Large intestine (tissue), 3 donors: Measurements from ENCODE around the gene ERMARD. TPM values are rescaled to one million over a fixed set of nuclear protein-coding genes. Genes with fewer than 3 reads are reported as not detected.

ENCODE experiments used
- DNase-seq, 2 donors: peaks; one replicate each; pipeline versions ENCODE4 v3.0.0 to v3.0.0-alpha.2; 2013
- H3K27ac ChIP-seq: one replicate; pipeline ENCODE4 v1.5.1; 2013; ENCODE audit warnings: low read length
- H3K27me3 ChIP-seq: 2 replicates; pipeline ENCODE4 v1.6.1; 2013; ENCODE audit warnings: low read length; ENCODE audit not compliant: control insufficient read depth, insufficient read depth
- H3K36me3 ChIP-seq: 2 replicates; pipeline ENCODE4 v1.6.1; 2013; ENCODE audit warnings: low read length; ENCODE audit not compliant: control insufficient read depth, insufficient read depth
- H3K4me1 ChIP-seq: one replicate; pipeline ENCODE4 v1.6.1; 2013; ENCODE audit warnings: low read length; ENCODE audit not compliant: control insufficient read depth, insufficient read depth
- H3K4me3 ChIP-seq: one replicate; pipeline ENCODE4 v1.5.1; 2013; ENCODE audit warnings: low read length
- H3K9me3 ChIP-seq: one replicate; pipeline ENCODE4 v1.6.1; 2013; ENCODE audit warnings: mild to moderate bottlenecking, low read depth, low read length, moderate library complexity; ENCODE audit not compliant: control insufficient read depth
- WGBS: methylation state at CpG from one replicate; pipeline ENCODE4 v1.1.5; 2013; ENCODE audit warnings: low lambda C conversion rate; ENCODE audit not compliant: insufficient coverage; 5-methylcytosine and 5-hydroxymethylcytosine counted together
- polyA plus RNA-seq: library from polyadenylated mRNA; unstranded; fragments of 120-200 nt; gene quantifications from one replicate; pipeline ENCODE4 v1.2.1, GENCODE V29; 2013

ERMARD gene
- polyA plus RNA-seq, 1 donor: 25.6 TPM

GRCh38 chr6:169820358-169820757 lies 68.9 kb downstream of the ERMARD start:
- Histone ChIP-seq H3K9me3 (peaks cover 4% of the 10 kb centered on the region), H3K4me3 (no peak overlapping the region), H3K36me3 (no peaks in the 10 kb centered on the region), H3K4me1 (no peaks in the 10 kb centered on the region), H3K27ac (no peak overlapping the region), H3K27me3 (no peaks in the 10 kb centered on the region)
- WGBS: no CpG with 5 or more reads among the region's 2 CpGs
- DNase-seq: no peak

GRCh38 chr6:169824021-169824420 lies 72.6 kb downstream of the ERMARD start:
- Histone ChIP-seq H3K27me3 (no peaks in the 10 kb centered on the region), H3K36me3 (no peaks in the 10 kb centered on the region), H3K27ac (no peak overlapping the region), H3K9me3 (peaks cover 4% of the 10 kb centered on the region), H3K4me3 (no peak overlapping the region), H3K4me1 (no peaks in the 10 kb centered on the region)
- 82% methylated on average over 5 of the region's 9 CpGs for WGBS
- no peak for DNase-seq

DNA sequence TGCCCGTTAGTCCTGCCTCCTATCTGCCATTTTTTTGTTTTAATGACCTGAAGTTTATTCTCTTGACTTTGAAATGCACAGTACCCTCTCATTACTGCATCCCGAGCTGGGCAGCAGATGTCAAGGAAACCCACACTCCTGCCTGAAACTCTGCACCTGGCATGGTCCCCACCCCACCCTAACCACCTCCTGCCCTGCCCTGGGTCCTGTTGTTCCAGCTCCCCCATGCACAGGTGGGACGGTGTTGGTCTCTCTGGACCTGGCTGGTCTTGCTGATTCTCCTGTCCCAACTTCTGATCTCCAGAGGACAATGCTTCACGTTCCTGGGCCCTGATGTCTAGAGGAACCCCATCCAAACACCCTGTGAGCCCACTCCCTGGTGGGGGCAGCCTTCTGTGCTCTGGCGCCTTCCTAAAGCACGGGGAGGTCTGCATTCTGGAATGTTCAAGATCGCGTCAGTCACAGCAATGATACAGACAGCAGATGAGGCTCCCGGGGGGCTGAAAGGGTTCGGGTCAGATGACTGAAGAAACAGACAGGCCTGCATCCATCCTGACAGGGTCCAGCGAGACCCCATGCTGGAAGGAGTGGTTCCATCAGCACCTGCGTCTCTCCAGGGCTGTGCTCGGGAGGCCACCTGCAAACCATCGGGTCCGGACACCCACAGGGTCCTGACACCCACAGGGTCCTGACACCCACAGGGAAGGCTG lies 73.6 kb downstream of the ERMARD start:
- Histone ChIP-seq H3K27me3 (no peaks in the 10 kb centered on the region), H3K27ac (no peak overlapping the region), H3K36me3 (no peaks in the 10 kb centered on the region), H3K9me3 (peaks cover 4% of the 10 kb centered on the region), H3K4me3 (no peak overlapping the region), H3K4me1 (no peaks in the 10 kb centered on the region)
- DNase-seq: no peak
- no CpG with 5 or more reads among the region's 15 CpGs for WGBS

DNA sequence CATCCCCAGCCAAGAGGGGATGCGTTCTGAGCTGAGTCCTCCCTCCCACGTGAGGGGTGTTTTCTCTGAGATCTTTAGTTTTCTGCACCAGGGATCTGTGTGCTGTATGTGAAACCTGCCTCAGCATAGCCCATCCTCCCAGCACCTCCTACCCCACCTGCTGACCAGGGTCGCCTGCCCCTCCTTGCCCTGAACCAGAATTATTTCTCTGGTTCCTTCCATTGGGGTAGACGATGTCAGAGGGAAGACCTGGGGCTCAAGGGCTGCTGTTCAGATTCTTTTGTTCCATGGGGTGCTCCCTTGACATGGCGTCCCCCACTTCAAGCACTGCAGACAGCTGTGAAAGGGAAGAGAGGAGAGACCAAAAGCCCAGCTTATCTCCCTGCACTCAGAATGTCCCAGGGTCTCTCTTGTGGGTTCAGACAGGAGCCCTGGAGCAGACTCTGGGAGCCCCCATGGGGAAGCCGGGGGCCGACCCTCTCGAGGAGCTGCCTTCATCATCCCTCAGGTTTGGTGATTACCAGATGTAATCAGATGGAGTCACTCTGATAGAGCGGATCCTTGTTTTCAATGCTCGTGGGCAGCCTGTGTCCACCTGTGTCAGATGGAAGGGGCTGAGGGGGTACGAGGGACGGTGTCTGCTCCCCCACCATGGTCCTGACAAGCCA lies 74.3 kb downstream of the ERMARD start:
- Histone ChIP-seq H3K4me1 (no peaks in the 10 kb centered on the region), H3K27me3 (no peaks in the 10 kb centered on the region), H3K36me3 (no peaks in the 10 kb centered on the region), H3K27ac (no peak overlapping the region), H3K4me3 (no peak overlapping the region), H3K9me3 (peaks cover 4% of the 10 kb centered on the region)
- 100% methylated on average over 1 of the region's 12 CpGs for WGBS
- no peak for DNase-seq

GRCh38 chr6:169826697-169827096 lies 75.3 kb downstream of the ERMARD start:
- H3K36me3 ChIP-seq: no peaks in the 10 kb centered on the region
- H3K27me3 ChIP-seq: peaks cover 4% of the 10 kb centered on the region
- DNase-seq: no peak
- peaks cover 4% of the 10 kb centered on the region for H3K9me3 ChIP-seq
- no peak overlapping the region for H3K4me3 ChIP-seq
- H3K27ac ChIP-seq: no peak overlapping the region
- H3K4me1 ChIP-seq: no peaks in the 10 kb centered on the region

DNA sequence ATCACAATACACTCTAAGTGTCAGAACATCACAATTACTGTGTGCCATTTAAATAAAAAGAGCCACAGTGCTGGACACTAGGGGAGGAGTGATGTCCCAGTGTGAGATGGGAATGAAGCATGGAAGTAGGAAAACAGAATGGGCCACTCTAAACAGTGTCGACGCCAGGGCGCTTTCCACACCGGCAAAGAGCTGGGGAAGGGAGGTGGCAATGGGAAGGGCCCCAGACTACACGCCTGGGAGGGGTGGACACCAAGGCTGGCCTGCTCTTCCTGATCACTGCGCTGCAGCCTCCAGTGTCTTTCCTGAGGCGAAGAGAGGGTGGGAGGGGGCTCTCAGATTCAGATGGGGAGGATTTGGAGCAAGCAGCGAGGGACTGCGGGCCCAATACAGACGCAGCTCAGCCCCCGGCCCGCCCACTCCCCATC lies 75.9 kb downstream of the ERMARD start:
- Histone ChIP-seq H3K27me3 (peaks cover 4% of the 10 kb centered on the region), H3K9me3 (peaks cover 4% of the 10 kb centered on the region), H3K36me3 (no peaks in the 10 kb centered on the region), H3K27ac (no peak overlapping the region), H3K4me3 (no peak overlapping the region), H3K4me1 (peaks cover 2% of the 10 kb centered on the region)
- DNase-seq: no peak
- WGBS: 100% methylated on average over 2 of the region's 12 CpGs

GRCh38 chr6:169828176-169828575 lies 76.8 kb downstream of the ERMARD start:
- Histone ChIP-seq H3K27ac (no peak overlapping the region), H3K9me3 (peaks cover 4% of the 10 kb centered on the region), H3K27me3 (peaks cover 4% of the 10 kb centered on the region), H3K4me3 (no peak overlapping the region), H3K36me3 (no peaks in the 10 kb centered on the region), H3K4me1 (peaks cover 2% of the 10 kb centered on the region)
- DNase-seq: no peak
- no CpG with 5 or more reads among the region's 13 CpGs for WGBS

DNA sequence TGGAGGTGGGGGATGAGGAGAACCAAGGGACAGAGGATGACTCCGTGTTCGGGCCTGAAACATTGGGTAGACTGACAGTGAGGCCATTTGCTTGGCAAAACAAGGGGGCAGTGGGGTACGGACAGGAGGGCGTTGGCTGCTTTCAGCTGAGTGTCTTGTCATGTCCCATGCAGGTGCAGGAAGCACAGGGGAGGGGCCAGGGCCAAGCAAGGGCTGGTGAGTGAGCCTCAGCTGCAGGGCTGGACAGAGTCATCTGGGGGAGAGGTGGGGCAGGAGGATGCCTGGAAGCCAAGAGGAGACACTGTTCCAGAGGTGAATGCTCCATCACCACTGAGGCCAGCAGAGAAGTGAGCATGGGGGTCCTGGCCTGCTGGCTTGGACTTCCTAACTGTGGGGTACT lies 78.4 kb downstream of the ERMARD start:
- Histone ChIP-seq H3K27me3 (peaks cover 4% of the 10 kb centered on the region), H3K27ac (no peak overlapping the region), H3K36me3 (no peaks in the 10 kb centered on the region), H3K4me3 (no peak overlapping the region), H3K9me3 (peaks cover 4% of the 10 kb centered on the region), H3K4me1 (peaks cover 2% of the 10 kb centered on the region)
- no CpG with 5 or more reads among the region's 4 CpGs for WGBS
- DNase-seq: no peak

DNA sequence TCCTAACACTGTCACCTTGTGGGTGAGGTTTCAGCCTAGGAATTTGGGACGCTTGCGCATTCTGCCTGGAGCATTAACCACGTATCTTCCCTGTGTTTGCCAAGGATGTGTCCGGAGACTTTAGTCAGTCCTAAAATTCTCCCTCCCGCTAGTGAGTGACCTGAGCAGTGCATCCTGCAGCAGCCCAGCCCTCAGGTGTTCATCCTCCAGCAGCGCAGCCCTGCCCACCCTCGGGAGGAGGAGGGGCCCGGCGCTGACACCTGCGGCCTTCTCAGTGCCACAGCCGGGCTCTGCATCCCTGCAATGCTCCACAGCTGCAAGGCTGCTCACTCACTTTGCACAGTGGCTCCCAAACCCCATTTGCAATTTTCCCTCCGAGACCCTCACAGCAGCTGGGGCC lies 79.5 kb downstream of the ERMARD start:
- H3K36me3 ChIP-seq: no peaks in the 10 kb centered on the region
- no peak for DNase-seq
- peaks cover 2% of the 10 kb centered on the region for H3K9me3 ChIP-seq
- peaks cover 2% of the 10 kb centered on the region for H3K4me1 ChIP-seq
- no peak overlapping the region for H3K4me3 ChIP-seq
- H3K27ac ChIP-seq: no peak overlapping the region
- WGBS: no CpG with 5 or more reads among the region's 12 CpGs
- peaks cover 4% of the 10 kb centered on the region for H3K27me3 ChIP-seq
